ENCODE results near the gene FGD3. TPM values are rescaled to one million over a fixed set of nuclear protein-coding genes. Genes with fewer than 3 reads are reported as not detected.

The FGD3 gene
- total RNA-seq, 1 donor from 2014 or later = 39.5 TPM

- peak overlapping the region; percentile 92 for H3K4me3 Mint-ChIP-seq
- H3K27ac Mint-ChIP-seq = peak overlapping the region; percentile 98
- peaks cover 48% of the 10 kb centered on the region for H3K4me1 Mint-ChIP-seq
- H3K9me3 Mint-ChIP-seq = peaks cover 9% of the 10 kb centered on the region
- DNase-seq = peak; percentile 93
- intact Hi-C loops (cut with micrococcal nuclease) = loop anchor here (1.0 to 5.0 kb wide), 6 partner anchors 15 to 603 kb away; partner anchors contain the start of genes FAM120A, FAM120AOS and SUSD3
- H3K27me3 Mint-ChIP-seq = no peaks in the 10 kb centered on the region
- H3K36me3 Mint-ChIP-seq (ENCODE audit: low read depth) = peaks cover 36% of the 10 kb centered on the region
Observed at GRCh38 chr9:92963831-92964606, 16.7 kb downstream of the FGD3 start.

DNA sequence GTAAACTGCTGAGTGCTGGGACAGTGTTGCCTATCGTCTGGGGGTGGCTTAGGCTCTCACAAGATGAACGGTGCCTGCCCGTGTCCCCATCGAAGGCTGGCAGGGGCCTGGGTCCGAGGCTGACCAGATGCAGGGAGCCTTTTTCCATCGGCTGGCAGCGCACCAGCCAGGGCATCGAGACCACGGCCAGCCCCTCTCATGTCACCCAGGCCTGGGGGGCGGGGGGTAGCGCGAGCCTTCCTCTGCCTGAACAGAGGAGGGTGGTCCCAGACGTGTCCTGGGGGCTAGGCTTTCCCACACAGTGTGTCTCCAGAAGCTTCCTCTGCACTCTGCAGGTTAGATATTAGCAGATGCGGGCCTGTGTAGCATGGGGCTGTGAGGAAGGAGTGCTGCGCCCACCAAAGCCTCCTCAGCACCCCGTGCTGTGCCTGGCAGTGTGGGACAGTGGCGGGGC, 17.3 kb downstream of the FGD3 start:
- Mint-ChIP-seq H3K4me1 (peaks cover 54% of the 10 kb centered on the region), H3K9me3 (peaks cover 9% of the 10 kb centered on the region), H3K27me3 (no peaks in the 10 kb centered on the region), H3K4me3 (peak overlapping the region; percentile 92), H3K27ac (peak overlapping the region; percentile 98), H3K36me3 (ENCODE audit: low read depth) (peaks cover 36% of the 10 kb centered on the region)
- intact Hi-C loops (cut with micrococcal nuclease) = loop anchor here (1.0 to 5.0 kb wide), 6 partner anchors 14 to 603 kb away; partner anchors contain the start of genes FAM120A, FAM120AOS and SUSD3
- DNase-seq = no peak

DNA sequence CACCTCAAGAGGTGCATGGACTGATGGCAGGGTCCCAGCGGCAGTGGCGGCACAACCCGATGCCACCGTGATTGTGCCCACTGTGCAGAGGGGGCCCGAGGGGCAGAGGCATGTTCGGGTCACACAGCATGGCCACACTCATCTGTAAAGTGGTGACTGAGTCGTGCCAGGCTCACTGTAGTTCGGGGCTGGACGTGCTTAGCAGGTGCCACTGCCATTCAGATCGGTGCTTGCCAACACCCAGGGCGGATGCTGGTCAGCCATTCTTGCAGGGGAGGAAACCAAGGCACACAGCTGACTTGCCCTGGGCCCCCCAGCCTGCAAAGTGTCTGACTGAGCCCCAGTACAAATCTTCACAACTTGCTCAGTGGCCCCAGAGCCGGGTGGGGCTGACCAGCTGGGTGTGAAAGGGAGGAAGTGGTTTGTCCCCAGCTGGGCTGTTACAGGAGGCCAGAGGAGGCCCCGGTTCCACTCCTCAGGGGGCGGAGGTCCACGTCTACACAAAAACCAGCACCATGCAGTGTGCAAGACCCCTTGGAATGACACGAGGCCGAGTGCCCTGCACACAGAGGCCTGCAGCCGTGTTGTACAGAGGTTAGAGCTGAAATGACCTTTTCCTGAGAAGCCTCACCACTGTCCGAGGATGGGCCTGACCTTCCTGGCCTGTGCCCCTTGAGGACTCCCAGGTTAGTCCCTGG, 17.9 kb downstream of the FGD3 start:
- peaks cover 9% of the 10 kb centered on the region for H3K9me3 Mint-ChIP-seq
- peak overlapping the region; percentile 98 for H3K27ac Mint-ChIP-seq
- peak; percentile 81 for DNase-seq
- peaks cover 36% of the 10 kb centered on the region for H3K36me3 Mint-ChIP-seq (ENCODE audit: low read depth)
- peak overlapping the region; percentile 92 for H3K4me3 Mint-ChIP-seq
- peaks cover 54% of the 10 kb centered on the region for H3K4me1 Mint-ChIP-seq
- H3K27me3 Mint-ChIP-seq = no peaks in the 10 kb centered on the region
- intact Hi-C loops (cut with micrococcal nuclease) = loop anchor here (2.0 kb wide), 2 partner anchors 14 to 94 kb away; partner anchors contain the start of gene SUSD3

- DNase-seq = peak; percentile 71
- H3K27me3 Mint-ChIP-seq = no peaks in the 10 kb centered on the region
- intact Hi-C loops (cut with micrococcal nuclease) = loop anchor here (2.0 kb wide), 2 partner anchors 13 to 93 kb away; partner anchors contain the start of gene SUSD3
- H3K4me1 Mint-ChIP-seq = peaks cover 59% of the 10 kb centered on the region
- peak overlapping the region; percentile 98 for H3K27ac Mint-ChIP-seq
- H3K9me3 Mint-ChIP-seq = peaks cover 9% of the 10 kb centered on the region
- peak overlapping the region; percentile 92 for H3K4me3 Mint-ChIP-seq
- H3K36me3 Mint-ChIP-seq (ENCODE audit: low read depth) = peaks cover 36% of the 10 kb centered on the region
Observed at GRCh38 chr9:92965759-92966517, 18.6 kb downstream of the FGD3 start.

GRCh38 chr9:92966518-92966800, 19.1 kb downstream of the FGD3 start:
- peak overlapping the region; percentile 92 for H3K4me3 Mint-ChIP-seq
- intact Hi-C loops (cut with micrococcal nuclease) = no loop called here
- DNase-seq = no peak
- H3K27ac Mint-ChIP-seq = peak overlapping the region; percentile 98
- no peaks in the 10 kb centered on the region for H3K27me3 Mint-ChIP-seq
- peaks cover 35% of the 10 kb centered on the region for H3K36me3 Mint-ChIP-seq (ENCODE audit: low read depth)
- peaks cover 8% of the 10 kb centered on the region for H3K9me3 Mint-ChIP-seq
- peaks cover 62% of the 10 kb centered on the region for H3K4me1 Mint-ChIP-seq

- peak overlapping the region; percentile 92 for H3K4me3 Mint-ChIP-seq
- H3K36me3 Mint-ChIP-seq (ENCODE audit: low read depth) = peaks cover 38% of the 10 kb centered on the region
- DNase-seq = peak; percentile 71
- H3K4me1 Mint-ChIP-seq = peaks cover 66% of the 10 kb centered on the region
- no peaks in the 10 kb centered on the region for H3K27me3 Mint-ChIP-seq
- peak overlapping the region; percentile 98 for H3K27ac Mint-ChIP-seq
- no peaks in the 10 kb centered on the region for H3K9me3 Mint-ChIP-seq
- intact Hi-C loops (cut with micrococcal nuclease) = no loop called here
Observed at GRCh38 chr9:92968081-92968480, 20.8 kb downstream of the FGD3 start.

DNA sequence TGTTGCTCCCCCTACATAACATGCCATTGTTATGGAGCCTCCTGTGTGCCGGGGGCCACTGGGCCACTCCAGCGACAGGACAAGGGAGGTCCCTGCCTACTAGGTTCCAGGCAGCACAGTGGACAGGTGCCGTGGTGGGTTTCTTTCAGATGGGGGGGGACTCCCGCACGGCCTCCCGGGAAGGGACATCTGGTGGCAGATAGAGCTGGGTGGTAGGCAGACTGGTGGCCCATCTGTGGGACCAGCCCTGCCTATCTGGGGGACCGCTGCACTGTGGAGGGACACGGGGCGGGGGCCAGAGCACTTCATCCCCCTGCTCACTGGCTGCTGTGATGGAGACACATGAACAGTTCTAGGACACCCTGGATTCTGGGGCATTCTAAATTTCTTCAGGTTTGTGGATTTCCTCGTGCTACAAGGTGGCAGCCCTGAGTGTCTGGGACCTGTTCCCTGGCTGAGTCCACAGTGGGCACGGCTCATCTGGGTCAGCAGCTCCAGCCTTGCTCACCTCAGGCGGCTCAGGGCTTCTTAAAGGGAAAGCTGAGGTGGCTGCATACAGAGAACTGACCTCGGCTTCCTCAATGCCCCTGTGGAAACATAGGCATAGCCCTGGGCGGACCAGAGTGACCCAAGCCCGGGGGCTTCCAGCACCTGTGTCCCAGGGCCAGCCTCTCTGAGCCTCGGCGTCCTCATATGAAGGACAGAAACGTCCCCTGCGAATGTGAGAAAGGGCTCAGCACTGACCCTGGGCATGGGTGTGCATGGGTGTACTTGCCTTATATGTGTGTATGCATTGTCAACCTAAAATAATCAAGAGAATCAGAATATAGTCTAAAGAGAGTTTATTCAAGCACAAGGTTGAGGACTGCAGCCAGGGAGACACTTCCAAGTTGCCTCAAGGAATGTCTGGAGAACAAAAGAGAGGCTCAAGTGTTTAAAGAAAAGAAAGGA, 22.5 kb downstream of the FGD3 start:
- peak overlapping the region; percentile 98 for H3K27ac Mint-ChIP-seq
- H3K27me3 Mint-ChIP-seq = no peaks in the 10 kb centered on the region
- peaks cover 47% of the 10 kb centered on the region for H3K36me3 Mint-ChIP-seq (ENCODE audit: low read depth)
- intact Hi-C loops (cut with micrococcal nuclease) = no loop called here
- H3K4me1 Mint-ChIP-seq = peaks cover 72% of the 10 kb centered on the region
- no peak for DNase-seq
- H3K9me3 Mint-ChIP-seq = no peaks in the 10 kb centered on the region
- H3K4me3 Mint-ChIP-seq = peak overlapping the region; percentile 92

DNA sequence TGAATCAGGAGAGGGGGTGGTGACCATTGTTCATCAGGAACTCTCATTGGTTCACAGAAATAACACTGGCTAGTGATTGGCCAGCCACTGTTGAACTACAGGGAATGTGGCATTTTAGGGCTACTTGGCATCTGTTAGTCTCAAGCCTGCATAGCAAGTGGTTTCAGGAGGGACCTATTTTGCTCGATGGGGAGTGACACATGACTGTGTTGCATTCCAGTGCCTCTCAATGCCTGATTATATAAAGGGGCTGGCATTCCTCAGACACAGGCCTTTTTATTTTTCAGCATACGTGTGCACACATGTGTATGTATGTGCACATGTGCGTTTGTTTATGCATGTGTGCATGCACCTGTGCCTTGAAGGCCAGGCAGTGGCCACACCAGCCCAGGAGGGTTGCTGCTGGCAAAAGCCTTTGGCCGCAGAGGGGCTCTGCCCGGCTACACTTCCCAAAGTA, 23.2 kb downstream of the FGD3 start:
- Mint-ChIP-seq H3K36me3 (ENCODE audit: low read depth) (peaks cover 43% of the 10 kb centered on the region), H3K4me1 (peaks cover 72% of the 10 kb centered on the region), H3K27ac (peak overlapping the region; percentile 98), H3K9me3 (no peaks in the 10 kb centered on the region), H3K4me3 (peak overlapping the region; percentile 92), H3K27me3 (no peaks in the 10 kb centered on the region)
- DNase-seq = peak; percentile 71
- intact Hi-C loops (cut with micrococcal nuclease) = no loop called here

GRCh38 chr9:92971121-92971520, 23.8 kb downstream of the FGD3 start:
- Mint-ChIP-seq H3K4me3 (peak overlapping the region; percentile 73), H3K9me3 (no peaks in the 10 kb centered on the region), H3K4me1 (peaks cover 70% of the 10 kb centered on the region), H3K36me3 (ENCODE audit: low read depth) (peaks cover 41% of the 10 kb centered on the region), H3K27me3 (no peaks in the 10 kb centered on the region), H3K27ac (peak overlapping the region; percentile 78)
- intact Hi-C loops (cut with micrococcal nuclease) = no loop called here
- DNase-seq = no peak

DNA sequence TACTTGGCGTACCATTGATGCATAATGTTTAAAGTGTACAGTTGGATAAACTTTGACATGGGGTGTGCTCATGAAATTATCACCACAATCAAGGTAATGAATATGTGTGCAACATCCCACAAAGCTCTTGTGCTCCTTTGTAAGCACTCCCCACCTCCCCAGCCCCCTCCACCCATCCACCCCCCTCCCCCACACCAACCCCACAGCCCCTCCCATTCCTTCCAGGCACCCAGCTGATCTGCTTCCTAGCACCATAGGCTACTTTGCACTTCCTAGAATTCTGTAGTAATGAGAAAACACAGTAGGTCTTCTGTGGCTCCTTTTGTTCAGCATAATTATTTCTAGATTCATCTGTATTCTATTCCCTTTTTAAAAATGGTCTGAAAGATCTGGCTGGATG, 24.5 kb downstream of the FGD3 start:
- H3K4me1 Mint-ChIP-seq = peaks cover 67% of the 10 kb centered on the region
- H3K27me3 Mint-ChIP-seq = no peaks in the 10 kb centered on the region
- H3K27ac Mint-ChIP-seq = peak overlapping the region; percentile 82
- peak overlapping the region; percentile 69 for H3K4me3 Mint-ChIP-seq
- peaks cover 41% of the 10 kb centered on the region for H3K36me3 Mint-ChIP-seq (ENCODE audit: low read depth)
- H3K9me3 Mint-ChIP-seq = no peaks in the 10 kb centered on the region
- intact Hi-C loops (cut with micrococcal nuclease) = no loop called here
- DNase-seq = no peak

DNA sequence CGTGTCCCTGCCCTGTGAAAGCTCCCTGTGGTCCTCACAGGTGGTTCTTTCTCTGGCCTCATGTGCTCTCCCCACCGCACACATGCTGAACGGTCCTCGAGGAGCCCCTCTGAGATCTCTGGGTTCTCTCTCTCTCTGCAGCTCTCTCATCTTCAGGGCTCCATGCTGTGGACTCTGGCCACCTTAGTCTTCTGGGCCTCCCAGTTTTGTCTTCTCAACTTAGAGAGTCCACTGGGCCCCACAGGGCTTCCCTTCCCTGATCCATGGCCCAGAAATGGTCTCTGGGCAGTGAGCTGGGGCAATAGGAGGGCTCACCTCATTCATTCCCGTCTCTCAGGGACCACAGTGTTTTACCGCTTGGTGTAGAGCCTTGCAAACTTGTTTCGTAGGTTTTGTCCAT, 26.4 kb downstream of the FGD3 start:
- peaks cover 45% of the 10 kb centered on the region for H3K36me3 Mint-ChIP-seq (ENCODE audit: low read depth)
- peak overlapping the region; percentile 56 for H3K4me3 Mint-ChIP-seq
- DNase-seq = no peak

GRCh38 chr9:92974161-92974661, 26.9 kb downstream of the FGD3 start:
- H3K9me3 Mint-ChIP-seq = no peaks in the 10 kb centered on the region

More for the DNA sequence above, 26.4 kb downstream of the FGD3 start:
- H3K27me3 Mint-ChIP-seq = no peaks in the 10 kb centered on the region
- peaks cover 63% of the 10 kb centered on the region for H3K4me1 Mint-ChIP-seq
- intact Hi-C loops (cut with micrococcal nuclease) = no loop called here
- H3K9me3 Mint-ChIP-seq = no peaks in the 10 kb centered on the region
- H3K27ac Mint-ChIP-seq = peak overlapping the region; percentile 78

More at GRCh38 chr9:92974161-92974661, 26.9 kb downstream of the FGD3 start:
- intact Hi-C loops (cut with micrococcal nuclease) = no loop called here
- peaks cover 63% of the 10 kb centered on the region for H3K4me1 Mint-ChIP-seq
- peak overlapping the region; percentile 78 for H3K27ac Mint-ChIP-seq
- peaks cover 50% of the 10 kb centered on the region for H3K36me3 Mint-ChIP-seq (ENCODE audit: low read depth)
- no peak overlapping the region for H3K4me3 Mint-ChIP-seq
- H3K27me3 Mint-ChIP-seq = no peaks in the 10 kb centered on the region
- DNase-seq = no peak
